K562 (cell line): ENCODE measurements around the gene DCXR. TPM values are rescaled to one million over a fixed set of nuclear protein-coding genes. Genes with fewer than 3 reads are reported as not detected.

Source experiments
- ATAC-seq: fragments of 200-7000 bp; cut with Tn5 transposase; 3 replicates; pipeline ENCODE4 v1.9.1; 2020; ENCODE audit warnings: moderate library complexity
- BruUV-seq: library from RNA; stranded (reverse); fragments of 400-500 nt; replicated peaks from 2 replicates; lab custom pipeline; 2021; lab: Mats Ljungman, UMichigan
- CTCF ChIA-PET: fragments of 300-600 bp; formaldehyde crosslinking; extraction: SDS; loops from one replicate; lab custom pipeline; 2021; ENCODE audit warnings: low intra/inter-chr PET ratio; lab: Yijun Ruan, JAX
- POLR2A ChIA-PET: fragments of 300-600, 350-650 bp; sonication (Branson Sonifier 250); formaldehyde crosslinking; extraction: SDS; loops from one replicate; lab custom pipeline; 2021; ENCODE audit warnings: antibody characterized with exemption, inconsistent platforms; lab: Yijun Ruan, JAX
- DNase-seq, 4 experiments: peaks; one replicate each; pipeline versions ENCODE4 v3.0.0 to v3.0.0-alpha.2; 2011 to 2018; ENCODE audit warnings: low spot score in 3 of 4, mixed read lengths in 3 of 4; ENCODE audit errors: extremely low read depth in 1 of 4
- FAIRE-seq: peaks from 2 replicates; lab custom pipeline; 2011; peaks lifted over from hg19 to GRCh38; lab: Jason Lieb, UNC
- H2AFZ ChIP-seq: 2 replicates; pipeline ENCODE4 v1.6.0; 2011; ENCODE audit warnings: low read depth, low read length, control low read depth, inconsistent platforms
- H3K27ac ChIP-seq: fragments of 200-600 bp; 3 replicates; pipeline ENCODE4 v1.8.0; 2011; ENCODE audit warnings: low read depth, mild to moderate bottlenecking, control low read depth, inconsistent platforms, low read length, moderate library complexity, mixed read lengths; ENCODE audit errors: extremely low read depth
- H3K27me3 ChIP-seq, 2 experiments: fragments of 300-600 bp in 1 of 2; 2 replicates in 1 of 2; 3 replicates in 1 of 2; pipeline versions ENCODE4 v1.6.0 to v1.8.0; 2011; ENCODE audit warnings: inconsistent platforms in 2 of 2, low read length in 2 of 2, mild to moderate bottlenecking in 1 of 2, mixed read lengths in 1 of 2, moderate library complexity in 1 of 2; ENCODE audit not compliant: control insufficient read depth in 2 of 2, insufficient read depth in 2 of 2
- H3K36me3 ChIP-seq: fragments of 300-600 bp; 3 replicates; pipeline ENCODE4 v1.8.0; 2011; ENCODE audit warnings: mild to moderate bottlenecking, low read length, inconsistent platforms; ENCODE audit not compliant: control insufficient read depth, insufficient read depth
- H3K4me1 ChIP-seq, 2 experiments: fragments of 200-600 bp in 1 of 2; replicated peaks in 1 of 2; 2 replicates in 1 of 2; 3 replicates in 1 of 2; pipeline versions ENCODE4 v1.5.1 to v1.8.0; 2011; ENCODE audit warnings: inconsistent platforms in 2 of 2, low read length in 2 of 2, mild to moderate bottlenecking in 1 of 2, mixed read lengths in 1 of 2, moderate library complexity in 1 of 2; ENCODE audit not compliant: control insufficient read depth in 2 of 2, insufficient read depth in 2 of 2
- H3K4me2 ChIP-seq: 2 replicates; pipeline ENCODE4 v1.6.1; 2011; ENCODE audit warnings: low read length, control low read depth, inconsistent platforms, mixed read lengths; ENCODE audit not compliant: insufficient read depth
- H3K4me3 ChIP-seq: fragments of 200-600 bp; sonication (generic), shearing (Covaris generic); 2 replicates; pipeline ENCODE4 v1.5.1; 2016; ENCODE audit warnings: control low read depth, inconsistent platforms
- H3K79me2 ChIP-seq: fragments of 200-600 bp; 3 replicates; pipeline ENCODE4 v1.8.0; 2011; ENCODE audit warnings: low read length, inconsistent platforms; ENCODE audit not compliant: control insufficient read depth, insufficient read depth
- H3K9ac ChIP-seq, 2 experiments: 2 replicates each; pipeline versions ENCODE4 v1.6.0 to v1.6.1; 2011; ENCODE audit warnings: low read depth in 2 of 2, low read length in 2 of 2, control low read depth in 1 of 2, inconsistent platforms in 1 of 2, mild to moderate bottlenecking in 1 of 2, mixed read lengths in 1 of 2; ENCODE audit not compliant: insufficient read depth in 1 of 2
- H3K9me1 ChIP-seq: one replicate; pipeline ENCODE4 v1.6.0; 2011; ENCODE audit warnings: inconsistent platforms, mild to moderate bottlenecking, low read length, moderate library complexity; ENCODE audit not compliant: control insufficient read depth, insufficient read depth
- H3K9me3 ChIP-seq: replicated peaks from 2 replicates; pipeline ENCODE4 v1.5.1; 2011; ENCODE audit warnings: low read depth, low read length, inconsistent platforms; ENCODE audit not compliant: control insufficient read depth, insufficient read depth
- H4K20me1 ChIP-seq: replicated peaks from 2 replicates; pipeline ENCODE4 v1.6.1; 2011; ENCODE audit warnings: low read length, inconsistent platforms, mixed read lengths; ENCODE audit not compliant: control insufficient read depth, insufficient read depth
- ESRRB ChIP-seq: fragments of 250-450 bp; sonication (Bioruptor Pico); IDR thresholded peaks from 2 replicates; pipeline ENCODE4 v1.5.0; 2020; ENCODE audit warnings: mild to moderate bottlenecking, moderate library complexity, borderline replicate concordance
- FOXJ3 ChIP-seq: sonication (generic); formaldehyde crosslinking; IDR thresholded peaks from 2 replicates; pipeline ENCODE4 v1.4.0; 2020; ENCODE audit warnings: mild to moderate bottlenecking, missing genetic modification reagents
- HIVEP1 ChIP-seq: fragments of 250-450 bp; sonication (Bioruptor Pico); IDR thresholded peaks from 2 replicates; pipeline ENCODE4 v1.4.0; 2020; ENCODE audit warnings: mild to moderate bottlenecking
- HNRNPK ChIP-seq: fragments of 200-400 bp; formaldehyde crosslinking; IDR thresholded peaks from one replicate; pipeline ENCODE4 v1.6.1; 2018; ENCODE audit warnings: mild to moderate bottlenecking, low read depth, low read length; ENCODE audit not compliant: poor library complexity, severe bottlenecking
- KLF1 ChIP-seq: fragments of 450-650 bp; IDR thresholded peaks from 2 replicates; pipeline ENCODE4 v1.6.1; 2016; ENCODE audit warnings: missing genetic modification characterization, missing compliant biosample characterization
- NCOA4 ChIP-seq: fragments of 450-650 bp; IDR thresholded peaks from 2 replicates; pipeline ENCODE4 v1.6.1; 2018; ENCODE audit warnings: mild to moderate bottlenecking; ENCODE audit not compliant: partially characterized antibody
- POLR3A ChIP-seq: IDR thresholded peaks from 2 replicates; pipeline ENCODE4 v1.6.1; 2011; ENCODE audit warnings: borderline replicate concordance, mild to moderate bottlenecking, moderate library complexity; ENCODE audit not compliant: insufficient read length, insufficient read depth; ENCODE audit errors: extremely low read depth
- RBM25 ChIP-seq: fragments of 200-400 bp; formaldehyde crosslinking; IDR thresholded peaks from 2 replicates; pipeline ENCODE4 v1.6.1; 2018; ENCODE audit warnings: low read length, low read depth, moderate library complexity; ENCODE audit not compliant: severe bottlenecking
- RCOR1 ChIP-seq, 2 experiments: IDR thresholded peaks; 2 replicates each; pipeline ENCODE4 v1.6.1; 2012; ENCODE audit warnings: low read depth in 2 of 2, low read length in 2 of 2, borderline replicate concordance in 1 of 2, improper control_type of control experiment in 1 of 2
- SNRNP70 ChIP-seq: fragments of 200-400 bp; formaldehyde crosslinking; optimal IDR thresholded peaks from 2 replicates; pipeline ENCODE3; 2017; ENCODE audit warnings: low read depth, low read length
- TEAD1 ChIP-seq, 2 experiments: fragments of 450-650 bp in 1 of 2; sonication (generic) in 1 of 2; formaldehyde crosslinking; IDR thresholded peaks; 2 replicates each; pipeline versions ENCODE4 v1.4.0 to v1.8.0; 2020 to 2022; ENCODE audit warnings: mild to moderate bottlenecking in 2 of 2, missing genetic modification reagents in 1 of 2
- WHSC1 ChIP-seq: IDR thresholded peaks from one replicate; pipeline ENCODE4 v1.6.1; 2012; ENCODE audit warnings: low read length, control low read depth, inconsistent platforms
- YY1 ChIP-seq, 3 experiments: IDR thresholded peaks; 2 replicates each; pipeline ENCODE4 v1.6.1; 2011; ENCODE audit warnings: low read length in 2 of 3, mild to moderate bottlenecking in 2 of 3, moderate library complexity in 2 of 3, borderline replicate concordance in 1 of 3, control low read depth in 1 of 3, low read depth in 1 of 3; ENCODE audit not compliant: insufficient read depth in 3 of 3, insufficient replicate concordance in 2 of 3, control insufficient read depth in 1 of 3, insufficient read length in 1 of 3; ENCODE audit errors: extremely low read depth in 1 of 3
- ZNF253 ChIP-seq: fragments of 250-450 bp; sonication (Bioruptor Pico); conservative IDR thresholded peaks from 2 replicates; pipeline ENCODE4 v1.6.1; 2021; ENCODE audit warnings: mild to moderate bottlenecking
- ZSCAN32 ChIP-seq: fragments of 450-650 bp; formaldehyde crosslinking; IDR thresholded peaks from 2 replicates; pipeline ENCODE4 v1.4.0; 2020; ENCODE audit warnings: mild to moderate bottlenecking, moderate library complexity
- WGBS: fragments of 100-300 bp; shearing (Covaris generic); methylation state at CpG from one replicate; pipeline ENCODE4 v1.1.6; 2016; ENCODE audit warnings: low coverage, mixed read lengths; ENCODE audit not compliant: insufficient coverage; ENCODE audit errors: missing lambda C conversion rate; 5-methylcytosine and 5-hydroxymethylcytosine counted together
- in situ Hi-C: fragments of 300-500 bp; cut with MboI; formaldehyde crosslinking; loops from 4 replicates; pipeline ENCODE4 v1.15.0; 2018; ENCODE audit warnings: inconsistent platforms, mixed read lengths
- intact Hi-C: fragments of 100-400 bp; cut with micrococcal nuclease; formaldehyde crosslinking; loops from 2 replicates; pipeline ENCODE4 v1.14.2; 2022
- polyA plus RNA-seq, 8 experiments: library from polyadenylated mRNA; depleted of rRNA in 4 of 8; stranded (reverse) in 5 of 8; unstranded in 3 of 8; fragments of >200 nt; fragmentation: Nextera tagmentation in 2 of 8; fragmentation: Illumina TruSeq in 1 of 8; extraction: Ambion mirVana in 2 of 8; extraction: Trizol in 1 of 8; gene quantifications; 2 replicates each; pipeline versions ENCODE4 v1.2.1 to v1.2.3, GENCODE V29; 2011 to 2014; ENCODE audit warnings: inconsistent platforms in 1 of 8, missing spikeins in 1 of 8
- total RNA-seq, 7 experiments: library from RNA; depleted of rRNA in 6 of 7; stranded (reverse); fragments of >200 nt in 6 of 7; fragmentation: Illumina TruSeq in 2 of 7; extraction: Trizol in 2 of 7; gene quantifications; 2 replicates each; pipeline versions ENCODE4 v1.2.1 to v1.2.3, GENCODE V29; 2011 to 2021; ENCODE audit warnings: low replicate concordance in 1 of 7
- TF ChIP-seq, protein P1 (sequence below), 3 experiments: fragments of 200-800 bp in 1 of 3; sonication (Bioruptor generic) in 1 of 3; sonication (generic) in 1 of 3; formaldehyde crosslinking in 1 of 3; IDR thresholded peaks; 2 replicates each; pipeline versions ENCODE4 v1.6.1 to v1.8.0; 2016 to 2022; ENCODE audit warnings: mild to moderate bottlenecking in 2 of 3, missing compliant biosample characterization in 2 of 3, missing genetic modification characterization in 2 of 3, missing genetic modification reagents in 1 of 3
- TF ChIP-seq, protein P2 (sequence below): sonication (generic); formaldehyde crosslinking; IDR thresholded peaks from 2 replicates; pipeline ENCODE4 v1.4.0; 2020; ENCODE audit warnings: mild to moderate bottlenecking, missing genetic modification reagents

Gene DCXR
- total and polyA plus RNA-seq, 9 of the 15 experiments (the other 6 are each of a cell fraction or from before 2014, with no cell fraction given), result 21.3 to 274 (median 156) TPM

DNA sequence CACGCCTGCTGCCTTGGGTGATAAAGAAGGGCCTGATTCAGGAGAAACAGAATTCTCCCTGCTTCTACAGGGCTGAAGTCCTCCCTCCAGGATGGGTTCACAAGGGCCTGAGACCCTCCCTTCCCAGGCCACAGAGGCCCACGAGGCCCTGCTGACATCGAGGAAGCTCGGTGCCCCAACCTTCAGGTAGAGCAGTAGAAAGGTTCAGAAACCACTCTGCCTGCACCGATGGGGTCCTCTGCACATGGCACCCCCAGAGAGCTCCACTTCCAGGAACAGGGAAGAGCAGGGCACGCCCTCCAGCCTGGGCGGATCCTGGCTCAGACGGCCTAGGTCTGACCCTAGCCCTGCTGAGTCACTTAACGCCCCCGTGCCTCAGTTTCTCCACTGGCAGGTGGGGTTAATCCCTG is 15.6 kb downstream of the DCXR start:
- Histone ChIP-seq H3K9me1 (no peaks in the 10 kb centered on the region), H4K20me1 (peaks cover 17% of the 10 kb centered on the region), H3K4me2 (peak overlapping the region; percentile 84), H3K36me3 (peaks cover 30% of the 10 kb centered on the region; the same call in 1 of the 3 replicates), H3K4me1 (peaks cover 14 to 91% of the 10 kb centered on the region in 2 experiments), H3K27ac (peak overlapping the region; percentile 77), H3K9me3 (no peaks in the 10 kb centered on the region), H2AFZ (no peak overlapping the region), H3K27me3 (no peaks in the 10 kb centered on the region), H3K4me3 (peak overlapping the region; percentile 91), H3K9ac (peak overlapping the region; percentile 75 to 95), H3K79me2 (peaks cover 36% of the 10 kb centered on the region)
- in situ Hi-C loops, result no loop called here
- ChIA-PET POLR2A (interaction anchor here (0.6 to 5.0 kb wide), 5 partner anchors 9 to 130 kb away, joined by 3 to 51 read pairs (median 4); partner anchors contain the start of genes ALYREF, ANAPC11, DCXR and PCYT2), CTCF (interaction anchor here (6.6 kb wide), 1 partner anchor 62 kb away, joined by 103 read pairs; the partner anchor contains the start of gene NOTUM)
- WGBS, result under 1% methylated on average over 10 of the region's 10 CpGs
- FAIRE-seq (peak; percentile 90), DNase-seq (peak in 2 of 4 experiments; percentile 60 to 79), ATAC-seq (peak; percentile 1; the same call in 1 of the 3 replicates)
- intact Hi-C loops, result loop anchor here (1.0 to 5.0 kb wide), 3 partner anchors 45 to 161 kb away; partner anchors contain the start of genes ASPSCR1 and P4HB
- BruUV-seq, result no TSS peak
- TF ChIP-seq ESRRB (CRISPR knock-in tag), result no peak
- no peak for TF ChIP-seq RBM25
- TF ChIP-seq TEAD1 (CRISPR knock-in tag; IDR thresholded peaks at IDR 0.05), result peak in 1 of 2 experiments; percentile 51; a peak in 1 of 4 replicates
- TF ChIP-seq SNRNP70, result no peak
- TF ChIP-seq ZNF253, result no peak
- no peak for TF ChIP-seq ZSCAN32 (CRISPR knock-in tag)
- TF ChIP-seq HIVEP1 (CRISPR knock-in tag), result no peak
- no peak for TF ChIP-seq POLR3A
- no peak for TF ChIP-seq HNRNPK
- TF ChIP-seq FOXJ3 (CRISPR knock-in tag), result no peak
- TF ChIP-seq YY1 (IDR thresholded peaks at IDR 0.05; ENCODE audit: borderline replicate concordance in 1 of 3, control insufficient read depth in 1 of 3, extremely low read depth in 1 of 3, insufficient read depth in 3 of 3, insufficient read length in 1 of 3, insufficient replicate concordance in 2 of 3, low read depth in 1 of 3, low read length in 2 of 3), result no peak
- TF ChIP-seq, protein P1, sequence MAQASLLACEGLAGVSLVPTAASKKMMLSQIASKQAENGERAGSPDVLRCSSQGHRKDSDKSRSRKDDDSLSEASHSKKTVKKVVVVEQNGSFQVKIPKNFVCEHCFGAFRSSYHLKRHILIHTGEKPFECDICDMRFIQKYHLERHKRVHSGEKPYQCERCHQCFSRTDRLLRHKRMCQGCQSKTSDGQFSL (CRISPR knock-in tag; IDR thresholded peaks at IDR 0.05), result no peak
- TF ChIP-seq, protein P1 (tag; IDR thresholded peaks at IDR 0.05), result no peak
- TF ChIP-seq NCOA4, result no peak
- no peak for TF ChIP-seq RCOR1 (IDR thresholded peaks at IDR 0.05; ENCODE audit: borderline replicate concordance in 1 of 2, low read depth in 2 of 2, low read length in 2 of 2)
- TF ChIP-seq KLF1, result no peak
- no peak for TF ChIP-seq WHSC1
- TF ChIP-seq, protein P2, sequence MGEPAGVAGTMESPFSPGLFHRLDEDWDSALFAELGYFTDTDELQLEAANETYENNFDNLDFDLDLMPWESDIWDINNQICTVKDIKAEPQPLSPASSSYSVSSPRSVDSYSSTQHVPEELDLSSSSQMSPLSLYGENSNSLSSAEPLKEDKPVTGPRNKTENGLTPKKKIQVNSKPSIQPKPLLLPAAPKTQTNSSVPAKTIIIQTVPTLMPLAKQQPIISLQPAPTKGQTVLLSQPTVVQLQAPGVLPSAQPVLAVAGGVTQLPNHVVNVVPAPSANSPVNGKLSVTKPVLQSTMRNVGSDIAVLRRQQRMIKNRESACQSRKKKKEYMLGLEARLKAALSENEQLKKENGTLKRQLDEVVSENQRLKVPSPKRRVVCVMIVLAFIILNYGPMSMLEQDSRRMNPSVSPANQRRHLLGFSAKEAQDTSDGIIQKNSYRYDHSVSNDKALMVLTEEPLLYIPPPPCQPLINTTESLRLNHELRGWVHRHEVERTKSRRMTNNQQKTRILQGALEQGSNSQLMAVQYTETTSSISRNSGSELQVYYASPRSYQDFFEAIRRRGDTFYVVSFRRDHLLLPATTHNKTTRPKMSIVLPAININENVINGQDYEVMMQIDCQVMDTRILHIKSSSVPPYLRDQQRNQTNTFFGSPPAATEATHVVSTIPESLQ (CRISPR knock-in tag), result 0 out of 2 replicates have a peak, but pooled peaks have one; percentile 17
